Stimulated activated CD4-positive, alpha-beta T cell treated with anti-CD3 and anti-CD28 coated beads, Interleukin-15, amount 100 ng/mL, for 48 hours (primary cell): Measurements from ENCODE around the gene PATJ.
"Not testable (repeated sequence)": the region's sequence is repeated elsewhere in the genome, so short reads cannot be mapped to it uniquely, and the experiment has no call there.

ENCODE experiments used
- DNase-seq, 2 donors: peaks; one replicate each; pipeline ENCODE4 v3.0.0-alpha.2; 2020; ENCODE audit warnings: low read depth in 2 of 2

PATJ gene

GRCh38 chr1:61741711-61742619, at the start of gene PATJ:
Gene PATJ, plus strand, starts transcription at chr1:61742480. Its CDS starts 20,413 bp downstream, at chr1:61762893.
- DNase-seq, result peak in 1 of 2 donors; percentile 48

GRCh38 chr1:61699911-61700851, 42.1 kb upstream of the PATJ start:
- DNase-seq, result no peak

GRCh38 chr1:61708953-61709907, 33.0 kb upstream of the PATJ start:
- no peak for DNase-seq

- DNase-seq, result no peak
Observed at GRCh38 chr1:61709908-61710289, 32.4 kb upstream of the PATJ start.

GRCh38 chr1:61711257-61711656, 31.0 kb upstream of the PATJ start:
- not testable (repeated sequence) for DNase-seq

GRCh38 chr1:61711969-61712368, 30.3 kb upstream of the PATJ start:
- DNase-seq, result no peak

GRCh38 chr1:61718996-61719663, 23.1 kb upstream of the PATJ start:
- DNase-seq, result not testable (repeated sequence)

GRCh38 chr1:61724506-61724812, 17.8 kb upstream of the PATJ start:
- DNase-seq, result no peak

GRCh38 chr1:61724813-61725694, 17.2 kb upstream of the PATJ start, which contains the start of gene TM2D1:
Gene TM2D1, minus strand, starts transcription at chr1:61725141. Its CDS starts 21 bp downstream, at chr1:61725120.
- peak; percentile 77 for DNase-seq

GRCh38 chr1:61727544-61727943, 14.7 kb upstream of the PATJ start:
- DNase-seq, result no peak

- not testable (repeated sequence) for DNase-seq
Observed at GRCh38 chr1:61730679-61731078, 11.6 kb upstream of the PATJ start.

GRCh38 chr1:61732726-61733125, 9.6 kb upstream of the PATJ start:
- no peak for DNase-seq

GRCh38 chr1:61740751-61741700, 1.3 kb upstream of the PATJ start:
- DNase-seq, result no peak

GRCh38 chr1:61742620-61743430, 545 bp downstream of the PATJ start:
- no peak for DNase-seq

- no peak for DNase-seq
Observed at GRCh38 chr1:61743431-61743705, 1.1 kb downstream of the PATJ start.

GRCh38 chr1:61743716-61744580, 1.7 kb downstream of the PATJ start:
- no peak for DNase-seq

- no peak for DNase-seq
Observed at GRCh38 chr1:61746813-61747212, 4.5 kb downstream of the PATJ start.
